Measurements from ENCODE around the gene BEGAIN.

The BEGAIN gene

DNA sequence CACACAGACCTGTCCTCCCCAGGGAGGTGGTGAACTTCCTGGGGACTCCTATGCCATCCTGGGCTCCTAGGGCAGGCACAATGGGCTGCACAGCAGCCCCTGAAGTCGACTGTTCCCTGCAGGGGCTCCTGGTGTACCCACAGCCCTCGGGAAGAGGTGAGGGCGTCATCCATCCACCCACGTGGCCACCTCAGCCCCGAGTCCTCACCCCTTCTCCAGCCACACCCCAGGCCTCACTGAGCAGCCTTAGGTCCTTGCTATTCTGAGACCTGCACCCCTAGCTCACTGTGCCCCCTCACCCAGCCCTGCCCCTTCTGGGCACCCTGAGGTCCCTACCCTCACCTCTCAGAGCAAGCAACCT, 38.9 kb downstream of the BEGAIN start:
- DNase-seq, result no peak

DNA sequence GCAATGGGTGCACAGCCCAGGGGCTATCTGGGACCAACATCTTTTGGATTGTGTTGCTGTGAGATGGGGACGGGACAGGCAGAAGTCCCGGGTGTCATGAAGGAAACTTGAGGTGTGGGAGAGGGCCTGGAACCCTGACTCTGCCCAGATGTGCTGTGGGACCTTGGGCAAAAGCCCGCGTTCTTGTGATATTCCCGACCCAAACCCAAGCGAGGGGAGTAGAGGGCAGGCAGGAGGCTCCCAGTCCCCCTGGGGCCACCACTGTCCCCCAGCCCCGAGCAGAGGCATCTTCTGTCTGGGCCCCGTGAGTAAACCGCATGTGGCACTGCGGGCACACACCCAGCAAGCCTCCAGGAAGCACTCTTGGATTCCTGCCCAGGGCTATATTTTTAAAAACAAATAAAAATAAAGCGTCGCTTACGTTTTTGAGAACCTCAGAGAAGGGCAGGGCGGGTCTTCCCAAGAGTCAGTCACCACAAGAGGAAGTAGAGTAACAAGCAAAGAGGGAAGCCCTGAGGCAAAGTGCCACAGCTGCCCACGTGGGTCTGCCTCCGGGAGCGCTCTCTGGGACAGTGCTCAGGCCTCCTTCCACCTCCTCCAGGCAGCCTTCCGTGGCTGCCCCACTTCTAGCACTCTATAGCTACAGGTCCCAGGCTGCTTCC, 39.5 kb downstream of the BEGAIN start:
- no peak for DNase-seq

DNA sequence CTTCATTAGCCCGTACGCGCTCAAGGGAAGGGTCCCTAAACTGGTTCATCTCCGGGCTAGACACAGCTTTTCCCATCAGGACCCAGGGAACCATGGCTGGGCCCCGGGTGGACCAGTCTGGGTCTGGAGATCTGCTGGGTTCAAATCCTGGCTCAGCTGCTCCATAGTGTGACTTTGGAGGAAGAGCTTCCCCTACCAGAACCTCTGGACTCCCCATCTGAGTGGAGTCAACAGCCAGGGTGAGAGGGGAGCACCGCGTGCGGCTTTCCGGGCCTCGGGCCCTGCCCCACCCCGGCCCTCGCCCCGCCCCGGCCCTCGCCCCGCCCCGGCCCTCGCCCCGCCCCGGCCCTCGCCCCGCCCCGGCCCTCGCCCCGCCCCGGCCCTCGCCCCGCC, 41.2 kb downstream of the BEGAIN start:
- DNase-seq, result no peak

DNA sequence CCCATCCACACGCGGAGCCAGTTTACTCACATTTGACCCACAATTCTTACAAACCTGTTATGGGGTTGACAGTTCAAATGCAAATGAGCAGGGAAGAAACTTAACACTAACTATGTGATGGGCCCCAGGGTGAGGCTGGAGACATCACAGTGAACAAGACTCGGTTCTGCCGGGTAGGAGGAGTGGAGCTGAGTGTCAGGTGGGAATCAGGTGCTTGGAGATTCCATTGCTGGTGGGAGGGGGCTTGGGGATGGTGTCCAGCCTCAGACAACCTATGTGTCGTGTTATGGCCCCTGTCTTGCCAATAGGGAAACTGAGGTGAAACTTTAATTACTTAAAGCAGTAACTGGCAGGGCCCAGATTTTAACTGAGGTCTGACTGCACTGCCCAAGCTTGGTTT, 41.9 kb downstream of the BEGAIN start:
- DNase-seq, result no peak

DNA sequence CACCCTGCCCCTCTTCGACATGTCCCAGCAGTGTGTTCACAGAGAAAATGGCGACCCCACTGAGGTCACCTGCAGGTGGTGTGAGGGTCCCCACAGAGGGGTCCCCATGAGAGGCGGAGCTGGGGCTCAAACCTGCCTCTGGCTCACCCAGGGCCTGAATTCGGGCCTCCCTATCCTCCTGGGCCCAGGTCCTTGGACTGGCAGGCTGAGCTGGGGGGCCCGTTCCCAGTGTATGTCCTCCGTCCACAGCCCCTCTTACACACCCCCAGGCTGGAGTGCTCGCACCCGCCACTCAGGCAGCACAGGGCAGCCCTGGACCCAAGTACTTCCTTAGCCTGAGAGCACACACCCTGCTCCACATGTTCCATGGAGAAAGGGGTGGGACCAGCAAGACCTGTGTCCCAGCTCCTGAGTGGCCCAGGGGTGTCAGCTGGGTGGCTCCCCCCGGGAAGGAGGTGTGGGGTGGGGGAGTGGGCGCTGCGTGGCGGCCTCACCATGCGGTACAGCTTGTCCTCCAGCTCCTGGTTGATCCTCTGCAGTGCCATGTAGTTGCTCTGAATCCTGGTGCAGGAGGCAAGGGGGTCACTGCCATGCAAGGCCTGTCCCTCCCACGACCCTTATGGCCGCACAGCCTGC, 42.6 kb downstream of the BEGAIN start:
- no peak for DNase-seq

DNA sequence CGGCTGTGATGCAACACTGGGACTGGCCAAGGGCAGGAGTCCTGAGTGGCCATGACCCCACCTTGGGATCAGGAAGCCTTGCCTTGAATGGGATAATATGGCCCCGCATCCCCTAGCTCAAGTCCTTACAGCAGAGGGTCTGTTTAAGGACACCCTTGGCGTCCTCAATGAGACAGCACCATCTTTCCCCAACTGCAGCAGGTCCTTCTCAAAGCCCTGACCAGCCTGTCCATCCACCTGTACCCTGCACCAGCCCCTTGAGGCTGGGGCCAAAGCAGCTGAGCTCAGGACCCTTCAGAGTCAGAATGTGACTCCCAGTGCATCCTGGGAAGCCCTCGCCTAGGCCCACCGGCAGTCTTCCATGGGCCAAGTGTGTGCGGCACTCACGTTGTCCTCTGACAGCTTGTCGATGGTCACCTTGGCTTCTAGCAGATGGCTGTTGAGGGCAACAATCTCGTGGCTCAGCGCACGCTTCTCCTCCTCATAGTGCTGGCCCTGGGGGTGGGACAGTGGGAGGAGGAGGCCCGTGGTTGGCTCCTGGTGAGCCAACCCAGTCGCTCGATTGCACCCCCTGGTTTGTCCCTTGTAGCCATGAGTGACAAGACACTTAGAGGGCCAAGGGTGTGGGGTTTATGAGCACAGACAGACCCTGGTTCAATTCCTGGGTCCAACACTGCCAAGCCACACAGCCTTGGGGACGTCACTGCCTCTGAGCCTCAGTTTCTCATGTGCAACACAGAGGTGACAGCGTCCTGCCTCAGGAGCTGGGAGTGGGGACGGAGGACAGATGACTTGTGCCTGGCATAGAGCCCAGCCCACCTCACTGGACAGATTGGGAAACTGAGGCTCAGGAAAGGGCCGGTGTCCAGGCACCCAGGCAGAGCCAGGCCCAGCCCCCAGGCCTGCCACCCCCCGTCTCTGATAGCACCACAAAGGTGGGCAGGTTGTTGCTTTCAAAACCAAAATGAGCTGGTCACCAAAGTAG, 43.5 kb downstream of the BEGAIN start:
- no peak for DNase-seq

DNA sequence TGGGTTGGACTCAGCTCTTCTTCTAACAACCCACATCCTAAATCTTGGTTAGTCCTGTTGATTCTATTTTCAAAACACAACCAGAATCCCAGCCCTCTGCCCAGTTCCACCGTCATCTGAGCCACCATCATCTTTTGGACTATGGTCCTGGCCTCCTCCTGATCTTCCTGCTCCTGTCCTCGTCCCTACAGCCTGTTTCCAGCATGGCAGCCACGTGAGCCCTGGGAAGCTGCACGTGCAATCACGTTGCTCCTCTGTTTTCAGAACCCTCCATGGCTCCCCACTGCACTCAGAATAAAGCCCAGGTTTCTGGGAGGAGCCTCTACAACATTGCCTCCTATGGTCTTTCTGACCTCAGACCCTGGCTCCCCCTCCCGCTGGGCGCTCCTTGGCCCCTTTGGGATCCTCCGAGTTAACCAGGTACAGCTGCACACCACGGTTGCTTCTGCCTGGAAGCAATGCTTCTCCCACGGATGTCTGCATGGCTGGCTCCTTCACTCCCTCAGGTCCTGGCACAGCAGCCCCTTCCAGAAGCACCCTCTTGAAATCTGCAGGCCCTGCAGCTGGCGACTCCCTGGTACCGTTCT, 44.5 kb downstream of the BEGAIN start:
- no peak for DNase-seq

DNA sequence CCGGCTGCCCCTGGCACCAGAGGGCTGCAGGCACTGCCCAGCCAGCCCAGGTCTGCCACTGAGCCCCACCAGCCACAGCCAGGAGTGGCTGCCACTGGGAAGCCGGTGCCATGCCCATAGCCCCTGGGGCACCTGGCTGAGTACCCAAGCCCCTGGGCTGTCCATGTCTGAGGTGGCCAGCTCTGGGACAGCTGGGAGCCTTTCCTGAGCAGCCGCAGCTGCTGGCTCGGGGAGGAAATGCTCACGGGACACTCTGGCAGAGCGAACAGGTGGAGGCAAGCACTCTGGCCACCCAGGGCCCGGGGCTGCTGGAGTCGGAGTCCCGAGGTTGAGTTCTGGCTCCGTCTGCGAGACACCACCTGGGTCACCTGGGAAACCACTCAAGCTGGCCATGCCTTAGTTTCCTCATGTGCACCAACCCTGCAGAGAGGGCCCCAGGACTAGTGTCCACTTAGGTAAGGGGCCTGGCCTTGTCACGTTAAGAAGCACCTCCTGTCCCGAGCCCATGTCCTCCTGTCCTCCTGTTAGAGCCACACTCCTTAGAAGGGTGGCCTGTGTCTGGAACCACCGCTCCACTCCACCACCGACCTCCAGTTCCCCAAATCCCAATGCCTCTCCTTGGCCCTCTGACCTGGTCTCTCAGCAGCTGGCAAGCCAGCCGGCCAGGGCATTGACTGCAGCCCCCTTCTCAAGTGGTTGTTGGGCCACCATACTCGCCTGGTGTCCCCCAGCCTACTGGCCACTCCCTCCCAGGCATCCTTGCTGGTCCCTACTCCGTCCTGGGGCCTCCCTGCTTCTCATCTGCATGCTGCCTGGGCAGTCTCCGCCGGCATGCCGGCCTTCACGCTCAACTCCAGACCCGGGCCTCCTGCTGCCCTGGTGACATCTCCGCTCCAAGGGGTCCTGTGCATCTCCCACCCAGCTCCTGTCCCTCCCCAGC, 45.3 kb downstream of the BEGAIN start:
- DNase-seq, result no peak

DNA sequence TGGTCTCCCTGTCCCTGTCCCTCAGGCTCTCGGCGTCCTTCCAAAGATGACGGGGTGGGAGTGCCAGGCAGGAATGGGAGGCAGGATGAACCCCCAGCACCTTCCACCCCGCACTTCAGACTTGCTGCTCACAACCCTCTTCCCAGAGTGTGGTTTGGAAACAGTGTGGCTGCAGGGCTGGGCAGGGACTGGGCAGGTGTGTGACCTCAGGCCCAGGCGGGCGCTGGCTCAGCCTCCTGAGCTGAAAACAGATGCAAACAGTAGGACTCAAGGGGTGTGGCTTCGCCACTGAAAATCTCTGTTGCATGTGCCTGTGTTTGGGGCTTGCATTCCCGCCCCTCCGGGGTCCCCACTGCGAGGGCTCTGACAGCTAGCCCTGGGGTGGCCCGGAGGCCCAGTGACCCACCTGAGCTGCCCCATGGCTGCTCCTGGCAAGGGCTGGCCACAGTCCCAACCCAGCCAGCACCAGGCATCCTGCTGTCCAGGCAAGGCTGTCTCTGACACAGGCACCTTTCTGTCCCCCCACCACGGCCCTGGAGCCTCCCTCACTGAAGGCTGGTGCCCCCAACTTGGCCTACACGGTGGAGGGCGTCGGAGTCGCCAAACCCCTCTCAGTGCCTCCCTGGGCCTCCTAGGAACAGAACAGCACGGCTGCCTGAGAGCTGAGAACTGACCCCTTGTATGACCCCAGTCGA, 46.1 kb downstream of the BEGAIN start:
- DNase-seq, result no peak

DNA sequence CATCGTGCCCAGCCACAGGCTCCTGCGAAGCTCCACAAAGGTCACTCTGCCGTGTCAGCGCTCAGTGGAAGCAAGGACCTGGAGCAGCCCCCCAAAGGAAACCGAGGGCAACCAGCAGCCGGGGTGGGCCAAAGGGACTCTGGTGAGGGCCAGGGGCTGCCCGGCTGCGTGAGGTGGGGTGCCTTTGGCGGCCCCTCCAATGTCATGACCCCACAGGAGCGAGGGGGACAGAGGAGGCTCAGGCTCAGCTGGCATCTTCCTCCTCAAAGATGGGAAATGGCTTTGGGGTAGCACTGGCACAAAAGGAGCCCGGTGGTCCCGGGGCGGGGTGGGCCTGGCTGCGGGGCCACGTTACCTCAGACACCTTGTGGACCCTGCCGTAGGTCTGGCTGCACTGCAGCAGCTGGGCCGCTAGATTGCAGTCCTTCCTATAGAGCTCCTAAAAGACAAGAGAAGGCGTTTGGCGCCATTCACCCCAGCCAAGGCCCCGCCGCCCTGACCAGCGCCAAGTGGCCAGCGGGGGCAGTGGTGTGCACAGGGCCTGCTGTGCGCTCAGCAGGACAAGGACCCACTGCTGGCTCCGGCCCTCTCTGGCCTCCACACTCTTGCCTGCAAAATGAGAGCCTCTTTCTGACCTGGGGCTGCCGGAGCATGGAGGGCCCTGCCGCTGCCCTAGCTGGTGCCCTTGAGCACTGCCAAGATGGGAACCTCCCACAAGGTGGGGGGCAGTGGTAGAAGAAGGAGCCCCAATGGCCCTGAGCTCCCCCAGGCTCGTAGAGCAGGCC, 46.9 kb downstream of the BEGAIN start:
- no peak for DNase-seq

DNA sequence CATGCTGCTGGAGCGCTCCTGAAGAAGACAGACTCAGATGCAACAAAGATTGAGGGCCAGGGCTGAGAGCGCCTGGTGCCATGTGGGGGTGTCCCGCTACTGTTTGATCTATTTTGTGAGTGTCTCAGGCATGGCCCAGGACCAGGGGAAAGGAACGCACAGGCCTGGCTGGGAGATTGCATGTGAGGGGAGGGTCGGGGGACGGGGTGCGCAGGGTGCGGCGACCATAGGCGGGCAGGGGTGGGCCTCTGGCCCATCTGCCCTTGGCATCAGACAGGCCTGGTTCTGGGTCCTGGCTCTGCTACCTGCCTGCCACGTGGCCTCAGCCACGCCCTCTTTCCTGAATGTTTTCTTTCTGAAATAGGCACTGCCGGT, 47.5 kb downstream of the BEGAIN start:
- DNase-seq, result no peak

DNA sequence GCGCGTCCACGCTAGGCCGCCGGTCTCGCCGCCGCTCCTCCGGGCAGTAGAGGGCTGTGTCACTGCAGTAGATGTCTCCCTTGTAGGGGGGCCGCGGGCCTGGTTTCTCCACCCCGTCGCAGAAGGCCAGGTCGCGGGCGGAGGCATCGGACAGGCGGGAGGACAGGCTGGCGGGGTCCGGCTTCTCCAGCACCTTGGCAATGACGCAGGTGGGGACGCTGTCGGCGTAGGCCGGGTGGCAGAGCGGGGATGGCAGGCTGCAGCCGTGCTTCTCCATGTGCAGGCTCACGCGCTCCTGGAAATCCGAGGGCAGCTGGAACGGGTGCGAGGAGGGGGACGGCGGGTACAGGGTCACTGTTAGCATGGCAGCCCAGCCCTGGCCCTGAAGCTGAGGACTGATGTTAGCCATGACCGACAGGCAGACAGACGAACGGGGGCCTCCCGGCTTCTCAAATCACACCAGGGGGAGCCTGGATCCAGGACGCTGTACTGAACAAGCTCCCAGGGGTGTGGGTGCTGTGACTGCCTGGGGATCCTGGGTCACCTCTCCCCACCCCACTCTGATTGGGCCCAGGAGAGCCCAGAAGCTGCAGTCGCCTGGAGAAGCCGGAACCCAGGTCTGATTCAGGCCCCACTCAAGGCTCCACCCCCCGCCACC, 48.1 kb downstream of the BEGAIN start:
- DNase-seq, result no peak

DNA sequence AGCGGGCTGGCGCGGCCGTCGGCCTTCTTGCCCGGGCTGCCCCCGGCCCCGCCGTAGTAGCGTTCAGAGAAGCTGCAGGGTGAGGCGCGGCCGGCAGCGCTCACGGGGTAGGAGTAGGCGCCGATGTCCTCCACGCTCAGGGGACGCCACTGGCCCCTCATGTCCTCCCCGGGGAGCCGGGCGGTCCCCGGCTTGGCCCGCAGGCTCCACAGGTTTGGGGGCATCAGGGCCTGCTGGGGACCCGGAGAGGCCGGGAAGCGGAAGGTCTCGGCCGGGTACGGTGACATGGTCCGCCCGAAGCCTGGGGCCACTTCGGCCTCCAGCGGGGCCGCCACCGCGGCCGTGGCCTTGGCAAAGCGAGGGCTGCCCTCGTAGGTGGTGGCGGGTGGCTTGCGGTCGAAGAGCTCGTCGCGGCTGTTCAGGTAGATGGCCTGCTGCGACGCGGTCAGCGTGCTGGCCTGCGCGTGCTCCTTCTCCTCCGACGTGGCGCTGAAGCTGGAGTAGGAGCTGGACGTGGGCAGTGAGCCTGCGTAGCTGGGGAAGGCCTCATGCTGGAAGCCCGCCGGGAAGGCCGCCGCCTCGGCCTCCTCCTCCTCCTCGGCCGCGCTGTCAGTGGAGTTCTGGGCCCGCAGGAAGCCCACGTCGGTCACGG, 48.7 kb downstream of the BEGAIN start:
- DNase-seq, result no peak

DNA sequence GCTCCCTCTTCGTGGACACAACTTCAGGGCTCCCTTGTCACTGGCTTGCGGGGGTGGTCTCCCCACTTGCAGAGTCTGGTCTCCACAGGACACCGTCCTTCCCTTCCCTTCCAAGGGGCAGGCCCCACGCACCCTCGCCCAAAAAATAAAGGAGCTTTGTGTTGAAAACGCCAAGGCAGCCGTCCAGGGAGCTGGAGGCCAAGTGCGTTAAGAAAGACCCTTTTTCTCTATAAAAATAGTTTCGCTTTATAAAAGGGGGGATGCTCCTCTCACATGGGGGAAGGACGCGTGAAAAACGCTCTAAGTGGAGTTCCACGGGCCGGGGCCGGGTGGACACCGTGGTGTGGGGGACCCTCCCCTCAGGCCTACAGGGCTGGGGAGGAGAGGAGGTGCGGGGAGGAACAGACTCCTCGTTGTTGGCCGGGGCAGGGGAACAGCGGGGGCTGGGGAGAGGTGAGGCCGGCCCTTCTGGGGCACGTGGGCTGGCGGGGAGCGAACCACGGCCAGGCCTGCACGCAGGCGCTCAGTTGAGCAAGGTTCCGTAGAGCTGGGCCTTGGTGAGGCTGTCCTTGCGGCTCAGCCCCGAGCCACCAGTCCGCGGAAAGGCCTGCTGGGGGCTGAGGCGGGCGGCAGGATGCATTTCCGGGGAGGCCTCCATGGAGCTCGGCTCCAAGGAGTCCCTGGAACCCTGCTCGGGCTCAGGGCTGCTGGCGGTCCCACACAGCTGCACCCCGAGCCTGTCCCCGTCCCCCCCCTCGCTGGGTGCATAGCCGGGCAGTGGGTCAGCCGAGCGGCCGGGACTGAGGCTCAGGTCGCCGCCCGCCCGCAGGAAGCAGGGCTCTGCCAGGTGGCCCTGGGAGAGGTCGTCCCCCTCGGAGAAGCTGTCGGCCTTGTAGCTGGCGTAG, 49.5 kb downstream of the BEGAIN start:
- no peak for DNase-seq

DNA sequence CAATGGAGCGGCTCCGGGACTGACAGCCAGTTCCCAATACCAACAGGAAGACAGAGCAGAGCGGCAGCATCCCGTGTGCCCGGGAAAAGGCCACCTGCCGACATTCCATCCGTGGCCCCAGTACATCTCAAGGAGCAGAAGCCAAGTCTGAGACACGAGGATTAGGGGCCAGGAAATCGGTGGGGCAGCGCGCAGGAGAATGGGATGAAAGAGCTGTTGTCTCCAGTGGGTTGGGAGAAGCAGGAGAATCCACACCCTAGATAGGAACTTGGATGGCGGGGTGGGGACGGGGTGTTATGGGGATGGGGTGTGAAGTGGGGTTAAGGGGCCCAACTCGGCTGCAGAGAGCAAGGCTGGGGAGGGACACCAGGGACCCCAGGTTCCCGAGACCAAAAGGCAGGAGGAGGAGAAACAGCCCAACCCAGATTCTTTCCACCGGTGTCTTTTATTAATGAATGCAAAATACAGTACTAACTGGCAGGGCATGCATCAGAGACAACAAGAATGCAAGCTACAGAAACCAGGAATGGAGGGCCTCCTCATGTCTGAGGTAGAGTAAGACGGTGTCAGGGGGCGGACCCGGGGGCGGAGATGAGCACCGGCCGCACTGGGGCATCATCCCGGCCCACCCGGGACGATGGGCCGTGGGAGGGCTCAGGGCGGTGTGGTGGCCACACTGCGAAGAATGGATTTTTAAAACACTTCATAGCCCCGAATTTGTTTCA, 50.3 kb downstream of the BEGAIN start:
- no peak for DNase-seq

DNA sequence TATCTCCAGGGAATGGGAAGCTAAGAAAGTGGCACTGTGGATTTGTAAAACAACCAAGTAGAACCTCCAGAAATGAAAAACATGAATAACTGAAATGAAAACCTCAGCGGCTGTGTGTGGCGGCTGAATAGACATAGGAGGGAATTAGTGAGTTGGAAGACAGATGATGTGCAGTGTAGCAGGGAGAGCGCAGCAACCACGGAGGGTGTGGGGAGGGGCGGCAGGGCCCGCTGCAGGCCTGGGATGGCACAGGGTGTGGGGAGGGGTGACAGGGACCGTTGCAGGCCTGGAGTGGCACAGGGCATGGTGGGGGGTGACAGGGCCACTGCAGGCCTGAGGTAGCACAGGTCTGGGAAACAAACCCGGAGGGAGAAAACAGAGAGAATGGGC, 51.1 kb downstream of the BEGAIN start:
- DNase-seq, result no peak

DNA sequence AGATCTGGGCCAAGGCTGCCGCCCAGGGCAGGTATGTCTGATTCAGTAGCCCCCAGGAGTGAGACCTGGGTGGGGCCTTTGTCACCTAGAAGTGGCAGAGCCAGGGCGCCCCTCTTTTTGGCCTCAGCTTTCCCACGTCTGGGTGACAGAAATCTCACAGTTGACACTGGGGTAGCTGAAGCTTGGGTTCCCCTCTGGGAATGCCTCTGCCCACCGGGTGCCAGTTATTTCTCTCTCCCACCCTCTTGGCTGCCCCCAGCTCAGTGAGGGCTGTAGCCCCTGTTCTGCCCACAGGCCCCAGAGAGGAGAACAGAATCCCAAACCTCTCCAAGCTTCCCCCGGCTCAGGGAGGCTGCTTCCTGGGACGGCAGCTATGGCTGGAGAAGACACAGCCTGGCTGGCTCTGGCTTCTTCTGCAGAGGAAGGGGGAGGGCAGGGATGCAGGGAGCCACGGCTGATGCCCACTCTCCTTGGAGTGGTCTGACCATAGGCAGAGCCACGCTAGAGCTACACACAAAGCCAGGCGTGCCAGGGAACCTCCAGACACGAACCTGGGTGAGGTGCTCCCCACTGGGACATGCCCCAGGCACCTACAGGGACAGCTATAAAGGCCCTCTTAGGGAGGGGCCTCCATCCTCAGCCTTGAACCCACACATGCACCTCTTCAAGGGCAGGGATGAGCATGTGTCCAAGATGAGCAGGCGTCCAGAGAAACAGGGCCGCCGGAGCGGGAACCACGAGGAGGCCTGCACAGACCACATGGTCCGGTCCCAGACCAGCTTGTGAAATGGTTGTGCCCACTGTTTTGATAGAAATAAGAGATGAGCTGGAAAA, 51.7 kb downstream of the BEGAIN start:
- no peak for DNase-seq

All from NCI-H1048 (cell line).